Measurements from ENCODE around the gene MOB3C.
"Not testable (repeated sequence)": the region's sequence is repeated elsewhere in the genome, so short reads cannot be mapped to it uniquely, and the experiment has no call there.

The MOB3C gene

DNA sequence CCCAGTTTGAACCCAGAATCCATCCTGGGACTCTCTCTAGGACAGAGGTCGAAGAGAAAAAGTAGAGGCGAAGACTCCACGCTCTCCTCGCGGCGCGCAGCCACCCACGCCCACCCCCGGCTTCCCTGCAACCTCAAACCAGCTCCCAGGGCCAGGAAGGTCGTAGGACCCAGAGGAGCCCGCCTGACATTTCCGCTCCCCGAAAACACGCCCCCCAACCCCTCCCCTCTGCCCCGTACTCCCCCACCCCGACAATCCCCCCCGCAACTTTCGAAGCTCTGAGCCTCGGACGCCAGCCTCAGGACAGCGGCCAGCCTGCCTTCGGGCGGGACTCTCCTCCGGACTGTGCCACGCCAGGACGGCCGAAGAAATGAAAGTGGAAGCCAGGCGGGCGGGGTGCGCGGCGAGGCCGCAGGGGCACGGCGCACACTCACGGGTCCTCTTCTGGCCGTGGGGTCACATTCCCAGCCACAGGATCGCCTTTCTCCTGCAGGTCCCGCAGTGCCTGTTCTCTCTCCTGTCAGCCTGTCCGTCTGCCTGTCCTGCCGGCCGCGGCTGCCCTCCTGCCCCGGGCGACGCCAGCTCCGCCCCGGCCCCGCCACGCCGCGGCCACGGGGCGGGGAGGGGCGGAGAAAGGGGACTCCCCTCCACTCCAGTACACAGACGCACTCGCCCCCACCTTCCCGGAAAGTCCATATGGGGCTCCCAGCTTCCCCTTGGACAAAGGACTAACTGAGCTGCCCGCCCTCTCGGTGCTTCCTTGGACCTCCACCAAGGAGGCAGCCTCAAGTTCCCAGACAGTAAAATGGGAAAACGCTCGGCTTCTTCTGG lies at the start of gene MOB3C:
Gene MOB3C (minus strand): TSS at position 535 of the 831 bp plus-strand sequence. CDS start 3,490 bp downstream, outside the sequence.
- DNase-seq (ENCODE audit: low spot score), result peak; percentile 68

DNA sequence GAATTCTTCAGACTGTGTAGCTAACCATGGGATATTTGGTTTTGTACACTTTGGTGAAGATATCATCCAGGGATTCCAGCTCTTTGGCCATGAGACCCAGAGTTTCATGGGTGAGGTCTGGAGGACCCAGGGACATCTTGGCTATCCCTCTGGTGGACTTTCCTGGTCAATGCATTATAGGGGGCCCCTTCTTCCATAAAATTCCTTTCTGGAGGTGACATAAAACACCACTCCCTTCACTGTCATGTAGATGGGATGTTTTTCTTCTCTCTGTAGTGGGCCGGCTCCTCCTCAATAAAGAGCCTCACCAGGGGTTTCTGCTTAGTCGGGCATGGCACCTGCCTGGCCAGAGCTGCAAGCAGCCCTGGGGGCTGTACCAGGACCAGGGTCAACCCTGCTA lies 49.4 kb upstream of the MOB3C start:
- no peak for DNase-seq (ENCODE audit: low spot score)

GRCh38 chr1:46662919-46663318 lies 46.3 kb upstream of the MOB3C start:
- not testable (repeated sequence) for DNase-seq (ENCODE audit: low spot score)

GRCh38 chr1:46660116-46660515 lies 43.5 kb upstream of the MOB3C start:
- not testable (repeated sequence) for DNase-seq (ENCODE audit: low spot score)

DNA sequence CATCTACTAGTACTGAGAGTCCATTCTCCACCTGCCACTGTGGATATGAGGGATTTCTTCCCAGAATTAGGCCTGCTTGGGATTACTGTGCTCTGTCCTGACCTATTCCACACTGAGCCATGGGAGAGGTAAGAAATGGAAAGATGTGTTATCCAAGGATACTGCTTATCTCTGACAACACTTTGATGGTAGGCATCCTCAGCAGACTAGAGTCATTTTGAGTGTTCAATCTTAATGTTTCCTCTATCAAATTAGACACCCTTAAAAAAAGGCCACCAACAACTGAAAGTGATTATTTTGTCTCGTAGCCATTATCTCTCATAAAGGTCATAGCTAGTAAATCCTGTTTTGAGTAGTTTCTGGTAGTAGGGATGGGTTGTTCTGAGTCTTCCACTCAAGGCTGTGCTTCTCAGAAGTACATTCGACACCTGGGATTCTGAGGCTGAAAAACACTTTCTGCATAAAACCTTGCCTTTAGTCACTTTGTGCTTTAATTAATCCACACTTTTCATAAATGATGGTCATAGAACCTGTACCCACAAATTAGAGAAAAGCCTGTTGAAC lies 42.8 kb upstream of the MOB3C start:
- no peak for DNase-seq (ENCODE audit: low spot score)

DNA sequence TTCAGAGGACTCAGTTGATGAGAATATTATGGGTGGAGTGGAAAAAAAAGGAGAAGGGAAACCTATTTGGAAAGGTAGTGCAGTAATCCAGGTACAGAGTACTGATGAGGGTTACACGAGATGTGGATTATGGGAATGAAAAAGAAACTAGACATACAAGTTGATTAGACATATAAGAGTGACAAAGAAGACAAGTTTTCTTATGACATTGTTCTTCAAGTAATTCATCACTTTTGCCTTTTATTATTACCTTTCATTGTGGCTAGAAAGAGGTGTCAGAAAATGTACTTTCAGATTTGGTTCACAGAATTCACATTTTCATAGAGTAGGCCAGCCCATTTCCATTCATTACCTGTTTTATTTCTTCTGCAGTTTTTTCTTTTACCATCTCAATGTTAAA lies 41.2 kb upstream of the MOB3C start:
- no peak for DNase-seq (ENCODE audit: low spot score)

DNA sequence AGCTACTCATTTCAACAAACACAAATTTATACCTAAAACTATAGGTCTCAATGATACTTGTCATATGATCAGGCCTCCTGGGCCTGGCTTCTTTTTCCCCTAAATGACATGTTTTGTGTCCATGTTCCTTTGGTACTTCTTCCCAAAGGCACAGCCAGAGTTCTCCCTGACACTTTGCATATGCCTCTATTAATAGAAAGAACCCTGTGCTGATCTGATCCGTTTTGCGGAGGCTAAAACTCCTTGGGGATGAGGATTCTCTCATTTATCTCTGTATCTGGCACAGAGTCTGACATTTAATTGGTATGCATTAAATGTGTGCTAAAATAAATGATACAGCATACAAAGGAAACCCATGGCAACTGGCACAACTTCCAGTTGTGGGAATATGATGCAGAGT lies 40.0 kb upstream of the MOB3C start:
- no peak for DNase-seq (ENCODE audit: low spot score)

- DNase-seq (ENCODE audit: low spot score), result no peak
These were observed 39.2 kb upstream of the MOB3C start for GRCh38 chr1:46655848-46656247.

- not testable (repeated sequence) for DNase-seq (ENCODE audit: low spot score)
These were observed 38.1 kb upstream of the MOB3C start for GRCh38 chr1:46654698-46655097.

DNA sequence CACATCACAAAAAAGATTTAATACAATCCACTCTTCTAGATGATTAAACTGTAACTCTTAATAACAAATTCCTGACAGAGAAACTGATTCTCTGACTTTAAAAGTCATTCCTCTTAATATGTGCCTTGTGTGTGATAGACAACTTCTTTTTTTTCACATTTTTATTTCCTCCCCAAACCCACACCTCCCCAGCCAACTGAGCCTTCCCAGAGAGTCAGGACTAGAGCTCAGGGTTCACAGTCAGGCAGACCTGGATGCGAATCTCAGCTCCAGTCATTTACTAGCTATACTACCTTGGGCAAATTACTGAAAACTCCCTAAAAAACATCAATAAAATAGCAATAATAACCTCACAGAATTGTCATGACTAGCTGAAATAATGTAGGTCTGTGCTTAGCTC lies 37.4 kb upstream of the MOB3C start:
- no peak for DNase-seq (ENCODE audit: low spot score)

DNA sequence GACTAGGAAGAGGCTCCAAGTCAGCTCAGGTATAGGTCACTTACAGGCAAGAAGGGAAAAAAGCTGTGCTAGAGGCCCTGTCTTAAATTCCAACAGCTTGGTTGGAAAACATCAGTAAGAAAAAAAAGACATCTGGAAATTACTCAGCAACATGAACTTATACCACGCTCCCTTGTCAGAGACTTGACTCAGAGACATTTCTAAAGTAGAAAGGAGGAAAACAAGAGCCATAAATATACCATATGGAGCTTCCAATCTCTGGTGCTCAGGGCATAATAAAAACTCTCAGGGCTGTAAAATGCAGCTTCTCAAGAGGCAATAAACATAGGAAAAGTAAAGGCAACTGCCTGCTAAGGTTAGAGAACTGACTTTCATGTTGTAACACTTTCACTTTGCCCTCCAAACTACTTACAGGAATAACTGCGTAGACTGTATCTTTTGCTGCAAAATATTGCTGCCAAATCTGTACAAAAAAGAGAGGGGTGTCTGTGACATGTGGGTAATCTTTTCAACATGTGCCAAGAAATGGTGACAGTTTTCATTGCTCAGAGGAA lies 36.9 kb upstream of the MOB3C start:
- DNase-seq (ENCODE audit: low spot score), result peak; percentile 25

- DNase-seq (ENCODE audit: low spot score), result no peak
These were observed 35.9 kb upstream of the MOB3C start for GRCh38 chr1:46652321-46653100.

- DNase-seq (ENCODE audit: low spot score), result not testable (repeated sequence)
These were observed 34.5 kb upstream of the MOB3C start for GRCh38 chr1:46651152-46651551.

DNA sequence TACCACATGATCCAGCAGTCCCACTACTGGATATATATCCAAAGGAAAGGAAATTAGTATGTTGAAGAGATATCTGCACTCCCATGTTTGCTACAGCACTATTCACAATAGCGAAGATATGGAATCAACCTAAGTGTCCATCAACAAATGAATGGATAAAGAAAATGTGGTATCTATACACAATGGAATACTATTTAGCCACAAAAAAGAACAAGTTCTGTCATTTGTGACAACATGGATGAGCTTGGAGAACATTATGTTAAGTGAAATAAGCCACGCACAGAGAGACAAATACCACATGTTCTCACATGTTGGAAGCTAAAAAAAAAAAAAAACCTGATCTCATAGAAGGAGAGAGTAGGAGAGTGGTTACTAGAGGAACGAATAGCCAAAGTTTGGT lies 33.9 kb upstream of the MOB3C start:
- no peak for DNase-seq (ENCODE audit: low spot score)

- no peak for DNase-seq (ENCODE audit: low spot score)
These were observed 33.2 kb upstream of the MOB3C start for GRCh38 chr1:46649764-46650163.

- no peak for DNase-seq (ENCODE audit: low spot score)
These were observed 31.0 kb upstream of the MOB3C start for GRCh38 chr1:46647611-46648010.

DNA sequence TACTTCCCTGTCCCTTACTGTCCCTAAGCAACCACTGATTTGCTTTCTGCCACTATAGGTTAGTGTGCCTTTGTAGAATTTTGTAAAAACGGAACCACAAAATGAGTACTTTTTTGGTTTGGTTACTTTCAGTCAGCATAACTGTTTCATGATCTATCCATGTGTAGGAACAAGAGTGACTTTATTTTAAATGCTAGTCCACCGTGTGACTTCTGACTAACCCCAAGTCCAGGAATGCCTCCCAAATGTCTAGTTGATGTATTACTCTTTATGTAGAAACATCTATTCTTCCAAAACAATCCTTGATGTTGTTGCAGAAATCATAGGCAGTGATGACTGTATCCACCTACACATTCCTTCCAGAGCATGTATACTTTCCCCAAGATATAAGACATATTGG lies 30.2 kb upstream of the MOB3C start:
- no peak for DNase-seq (ENCODE audit: low spot score)

DNA sequence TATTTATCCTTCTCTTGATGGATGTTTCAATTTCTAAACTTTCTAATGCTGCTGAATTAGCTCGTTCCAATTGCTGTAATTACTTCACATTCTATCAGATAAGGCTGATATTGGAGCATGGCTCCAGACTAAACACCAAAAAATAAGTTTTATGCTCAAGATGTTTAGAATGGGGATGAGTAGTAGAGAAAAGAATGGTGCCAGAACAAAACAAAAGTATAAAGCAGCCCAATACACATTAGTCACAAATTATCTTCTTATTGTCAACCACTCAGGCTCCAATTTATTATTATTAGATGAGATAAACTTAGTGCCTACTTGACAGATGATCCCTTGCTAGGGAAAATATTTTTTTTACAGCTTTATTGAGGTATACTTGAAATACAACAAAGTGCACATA lies 29.7 kb upstream of the MOB3C start:
- DNase-seq (ENCODE audit: low spot score), result no peak

DNA sequence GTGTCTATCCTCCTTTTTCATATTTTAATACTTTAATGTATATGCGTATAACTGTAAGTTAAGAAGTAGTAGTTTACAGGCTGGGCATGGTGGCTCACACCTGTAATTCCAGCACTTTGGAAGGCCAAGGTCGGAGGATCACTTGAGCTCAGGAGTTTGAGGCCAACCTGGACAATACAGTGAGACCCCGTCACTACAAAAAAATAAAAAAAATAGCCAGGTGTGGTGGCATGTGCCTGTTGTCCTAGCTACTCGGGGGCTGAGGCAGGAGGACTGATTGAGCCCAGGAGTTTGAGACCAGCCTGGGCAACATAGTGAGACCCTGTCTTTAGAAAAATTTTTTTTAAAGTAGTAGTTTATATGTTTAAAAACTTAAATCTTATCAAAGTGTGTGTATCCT lies 29.2 kb upstream of the MOB3C start:
- DNase-seq (ENCODE audit: low spot score), result no peak

GRCh38 chr1:46643368-46643775 lies 26.8 kb upstream of the MOB3C start:
- DNase-seq (ENCODE audit: low spot score), result peak; percentile 49

DNA sequence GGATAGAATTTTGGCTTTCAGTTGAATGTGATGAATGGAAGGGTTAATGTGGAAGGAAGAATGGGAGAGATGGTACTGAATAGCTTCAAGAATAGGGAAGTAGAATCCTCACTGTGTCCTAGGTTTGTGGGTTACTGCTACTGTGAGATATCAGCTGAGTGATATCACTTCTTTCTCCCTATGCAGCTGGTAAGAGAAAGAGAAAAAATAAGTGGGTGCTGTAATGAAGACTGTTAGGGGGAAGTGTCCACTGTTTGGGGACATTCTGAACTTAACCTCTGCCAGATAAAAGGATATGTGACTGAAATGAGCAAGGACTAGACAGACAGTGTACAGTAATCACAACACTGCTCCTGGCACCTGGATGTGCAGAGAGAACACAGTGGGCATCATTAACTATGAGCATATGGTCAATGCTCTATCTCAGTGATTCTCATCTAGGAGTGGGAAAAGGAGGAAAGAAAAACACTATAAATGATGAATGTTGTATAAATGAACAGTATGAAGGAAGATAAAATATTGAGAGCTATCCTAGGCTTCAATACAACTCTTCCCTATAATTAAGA lies 25.6 kb upstream of the MOB3C start:
- DNase-seq (ENCODE audit: low spot score), result no peak

DNA sequence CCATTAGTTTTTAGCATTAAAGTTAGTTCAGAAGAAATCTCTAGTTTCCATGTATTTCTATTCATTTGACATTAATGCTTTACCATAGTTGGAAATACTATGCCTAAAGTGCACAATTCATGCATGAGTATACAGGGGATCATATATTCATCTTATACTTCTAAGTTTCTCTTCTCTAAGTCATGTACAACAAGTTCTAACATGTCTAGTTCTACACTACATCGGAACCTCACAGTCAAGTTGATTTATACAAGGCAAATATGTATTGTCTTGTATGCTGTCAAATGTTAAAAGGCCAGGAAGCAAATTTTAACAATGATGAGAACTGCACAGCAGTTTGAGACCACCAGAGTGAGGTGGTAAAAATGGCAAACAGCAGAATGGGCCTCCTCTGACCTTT lies 22.9 kb upstream of the MOB3C start:
- no peak for DNase-seq (ENCODE audit: low spot score)

All from LoVo (cell line).